GM12891 (cell line): Measurements from ENCODE around the gene SPINK13.

Source experiments
- POLR2A ChIP-seq: IDR thresholded peaks from 2 replicates; pipeline ENCODE4 v1.6.1; 2011; ENCODE audit warnings: low read depth, low read length, control low read depth
- POLR2AphosphoS5 ChIP-seq: IDR thresholded peaks from 2 replicates; pipeline ENCODE4 v1.6.1; 2011; ENCODE audit warnings: low read depth, low read length, control low read depth
- TAF1 ChIP-seq: IDR thresholded peaks from 2 replicates; pipeline ENCODE4 v1.6.1; 2011; ENCODE audit warnings: low read depth, low read length, control low read depth

DNA sequence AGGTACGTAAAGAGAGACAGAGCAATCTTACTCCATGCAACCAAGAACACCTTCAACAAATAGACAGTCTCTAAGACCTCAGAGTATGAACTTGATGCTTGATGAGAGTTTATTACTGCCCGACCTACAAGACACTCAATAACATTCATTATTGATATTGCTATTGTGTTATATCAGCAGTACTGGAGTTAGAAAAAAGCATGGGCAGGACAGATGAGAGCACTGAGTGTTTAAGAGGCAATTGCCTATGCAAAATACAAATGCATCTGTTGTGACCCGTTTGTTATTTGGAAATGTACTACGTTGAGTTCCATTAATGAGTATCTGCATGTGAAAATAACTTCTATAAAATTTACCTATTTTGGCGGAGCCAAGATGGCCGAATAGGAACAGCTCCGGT, 38.4 kb upstream of the SPINK13 start:
- TF ChIP-seq TAF1 (no peak), POLR2A (no peak), POLR2AphosphoS5 (no peak)
